Progenitor cell of endocrine pancreas (in vitro differentiated cells): ENCODE data around the gene KIF5B. TPM values are rescaled to one million over a fixed set of nuclear protein-coding genes. Genes with fewer than 3 reads are reported as not detected.
A peak's percentile ranks its signal among the peaks of the same experiment; 100 is the strongest.
"Not testable (repeated sequence)": the region's sequence is repeated elsewhere in the genome, so short reads cannot be mapped to it uniquely, and the experiment has no call there.

Experiments used
- DNase-seq: peaks from one replicate; pipeline ENCODE4 v3.0.0; 2021; ENCODE audit warnings: low spot score; ENCODE audit not compliant: unreplicated experiment
- H3K27ac Mint-ChIP-seq: 2 replicates; pipeline ENCODE4 v1.8.0; 2021; ENCODE audit warnings: mild to moderate bottlenecking, moderate library complexity, mixed read lengths
- H3K27me3 Mint-ChIP-seq: 2 replicates; pipeline ENCODE4 v1.8.0; 2021; ENCODE audit warnings: mixed read lengths
- H3K36me3 Mint-ChIP-seq: 2 replicates; pipeline ENCODE4 v1.8.0; 2022; ENCODE audit warnings: mixed read lengths; ENCODE audit not compliant: insufficient read depth
- H3K4me1 Mint-ChIP-seq: 2 replicates; pipeline ENCODE4 v1.8.0; 2021; ENCODE audit warnings: low read depth, mixed read lengths
- H3K4me3 Mint-ChIP-seq: 2 replicates; pipeline ENCODE4 v1.8.0; 2021; ENCODE audit warnings: low read depth, mild to moderate bottlenecking, moderate library complexity, mixed read lengths
- H3K9me3 Mint-ChIP-seq: 2 replicates; pipeline ENCODE4 v1.8.0; 2021; ENCODE audit warnings: low read depth, mixed read lengths
- total RNA-seq: library from RNA; stranded (reverse); gene quantifications from 2 replicates; pipeline ENCODE4 v1.2.1, GENCODE V29; 2021
- TF ChIP-seq, protein P1 (sequence below): fragments of 200-600 bp; sonication (generic); IDR thresholded peaks from one replicate; pipeline ENCODE4 v1.5.0; 2021; ENCODE audit warnings: antibody characterized with exemption, mild to moderate bottlenecking; ENCODE audit not compliant: unreplicated experiment

Gene KIF5B
- total RNA-seq, 1 donor from 2014 or later = 111 TPM

DNA sequence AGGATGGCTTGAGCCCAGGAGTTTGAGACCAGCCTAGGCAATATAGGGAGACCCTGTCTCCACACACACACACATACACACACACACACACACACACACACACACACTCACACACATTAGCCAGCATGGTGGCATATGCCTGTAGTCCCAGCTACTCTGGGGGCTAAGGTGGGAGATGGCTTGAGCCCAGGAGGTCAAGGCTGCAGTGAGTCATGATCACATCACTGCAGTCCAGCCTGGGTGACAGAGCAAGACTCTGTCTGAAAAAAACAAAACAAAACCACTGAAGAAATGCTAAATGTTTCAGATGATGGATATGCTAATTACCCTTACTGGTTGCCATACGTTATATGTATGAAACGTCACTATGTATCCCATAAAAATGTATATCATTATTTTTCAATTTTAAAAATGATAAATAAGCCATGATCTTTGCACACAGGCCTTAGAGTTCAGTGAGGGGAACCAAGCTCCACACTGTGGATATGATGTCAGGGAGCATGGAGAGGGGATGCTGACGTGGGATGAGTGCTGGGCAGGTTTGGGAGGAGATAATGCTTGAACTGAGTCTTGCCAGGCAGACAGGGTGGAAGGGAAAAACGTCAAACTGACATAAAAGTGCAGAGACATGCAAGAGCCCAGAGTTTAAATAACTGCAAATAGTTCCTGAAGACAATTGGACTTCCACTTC is 81.6 kb downstream of the KIF5B start:
- Mint-ChIP-seq H3K4me3 (no peak overlapping the region), H3K36me3 (peaks cover 3% of the 10 kb centered on the region), H3K4me1 (peaks cover 16% of the 10 kb centered on the region), H3K27ac (peak overlapping the region; percentile 66), H3K9me3 (peaks cover 2% of the 10 kb centered on the region), H3K27me3 (no peaks in the 10 kb centered on the region)
- TF ChIP-seq, protein P1, sequence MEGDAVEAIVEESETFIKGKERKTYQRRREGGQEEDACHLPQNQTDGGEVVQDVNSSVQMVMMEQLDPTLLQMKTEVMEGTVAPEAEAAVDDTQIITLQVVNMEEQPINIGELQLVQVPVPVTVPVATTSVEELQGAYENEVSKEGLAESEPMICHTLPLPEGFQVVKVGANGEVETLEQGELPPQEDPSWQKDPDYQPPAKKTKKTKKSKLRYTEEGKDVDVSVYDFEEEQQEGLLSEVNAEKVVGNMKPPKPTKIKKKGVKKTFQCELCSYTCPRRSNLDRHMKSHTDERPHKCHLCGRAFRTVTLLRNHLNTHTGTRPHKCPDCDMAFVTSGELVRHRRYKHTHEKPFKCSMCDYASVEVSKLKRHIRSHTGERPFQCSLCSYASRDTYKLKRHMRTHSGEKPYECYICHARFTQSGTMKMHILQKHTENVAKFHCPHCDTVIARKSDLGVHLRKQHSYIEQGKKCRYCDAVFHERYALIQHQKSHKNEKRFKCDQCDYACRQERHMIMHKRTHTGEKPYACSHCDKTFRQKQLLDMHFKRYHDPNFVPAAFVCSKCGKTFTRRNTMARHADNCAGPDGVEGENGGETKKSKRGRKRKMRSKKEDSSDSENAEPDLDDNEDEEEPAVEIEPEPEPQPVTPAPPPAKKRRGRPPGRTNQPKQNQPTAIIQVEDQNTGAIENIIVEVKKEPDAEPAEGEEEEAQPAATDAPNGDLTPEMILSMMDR = no peak
- no peak for DNase-seq

DNA sequence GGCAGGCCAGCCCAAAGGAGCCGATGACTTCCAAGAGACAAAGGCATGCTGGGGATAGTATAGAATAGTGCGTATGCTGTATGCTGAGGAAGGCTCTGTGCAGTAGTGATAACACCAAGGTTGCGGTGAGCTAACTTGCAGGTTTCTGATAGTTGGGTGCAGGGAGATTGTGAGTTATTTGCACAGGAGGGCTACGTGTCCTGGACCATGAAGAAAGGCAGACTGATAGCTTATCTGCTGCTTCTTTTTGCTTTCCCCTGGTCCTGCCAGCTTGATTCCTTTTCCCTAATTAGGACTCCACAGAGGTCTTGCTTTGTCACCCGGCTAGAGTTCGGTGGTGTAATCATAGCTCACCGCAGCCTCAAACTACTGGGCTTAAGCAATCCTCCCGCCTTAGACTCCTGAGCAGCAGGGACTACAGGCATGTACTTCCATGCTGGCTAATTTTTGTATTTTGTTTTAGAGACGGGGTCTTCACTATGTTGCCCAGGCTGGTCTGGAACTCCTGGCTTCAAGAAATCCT is 83.6 kb downstream of the KIF5B start:
- peak overlapping the region; percentile 51 for H3K27ac Mint-ChIP-seq
- peaks cover 16% of the 10 kb centered on the region for H3K4me1 Mint-ChIP-seq
- H3K27me3 Mint-ChIP-seq = no peaks in the 10 kb centered on the region
- TF ChIP-seq, protein P1 = no peak
- H3K4me3 Mint-ChIP-seq = no peak overlapping the region
- DNase-seq = no peak
- no peaks in the 10 kb centered on the region for H3K9me3 Mint-ChIP-seq
- peaks cover 2% of the 10 kb centered on the region for H3K36me3 Mint-ChIP-seq

DNA sequence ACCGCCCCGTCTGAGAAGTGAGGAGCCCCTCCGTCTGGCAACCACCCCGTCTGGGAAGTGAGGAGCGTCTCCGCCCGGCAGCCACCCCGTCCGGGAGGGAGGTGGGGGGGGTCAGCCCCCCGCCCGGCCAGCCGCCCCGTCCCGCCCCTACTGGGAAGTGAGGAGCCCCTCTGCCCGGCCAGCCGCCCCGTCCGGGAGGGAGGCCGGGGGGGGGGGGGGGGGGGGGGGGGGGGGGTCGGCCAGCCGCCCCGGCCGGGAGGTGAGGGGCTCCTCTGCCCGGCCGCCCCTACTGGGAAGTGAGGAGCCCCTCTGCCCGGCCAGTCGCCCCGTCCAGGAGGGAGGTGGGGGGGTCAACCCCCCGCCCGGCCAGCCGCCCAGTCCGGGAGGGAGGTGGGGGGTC is 86.4 kb downstream of the KIF5B start:
- not testable (repeated sequence) for H3K4me1 Mint-ChIP-seq, H3K27ac Mint-ChIP-seq, DNase-seq, H3K4me3 Mint-ChIP-seq, H3K9me3 Mint-ChIP-seq, H3K36me3 Mint-ChIP-seq, H3K27me3 Mint-ChIP-seq

DNA sequence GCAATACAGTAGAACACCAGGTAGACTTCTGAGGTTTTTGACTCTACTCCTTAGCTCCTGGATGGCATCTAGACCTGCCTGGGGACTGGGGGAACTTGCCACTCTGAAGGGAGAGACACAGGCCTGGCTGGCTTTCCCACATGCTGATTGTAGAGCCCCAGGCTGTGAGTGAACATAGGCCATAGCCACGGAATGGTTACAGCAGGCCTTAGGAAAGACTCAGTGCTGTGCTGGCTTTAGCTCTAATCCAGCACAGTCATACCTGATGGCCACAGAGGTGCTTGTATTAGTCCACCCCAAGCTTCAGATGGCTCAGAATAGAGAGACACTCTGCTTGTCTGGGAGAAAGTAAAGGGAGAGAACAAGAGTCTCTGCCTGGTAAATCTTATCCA is 92.6 kb downstream of the KIF5B start:
- Mint-ChIP-seq H3K36me3 (no peaks in the 10 kb centered on the region), H3K27ac (peak overlapping the region; percentile 64), H3K4me1 (peaks cover 2% of the 10 kb centered on the region)

DNA sequence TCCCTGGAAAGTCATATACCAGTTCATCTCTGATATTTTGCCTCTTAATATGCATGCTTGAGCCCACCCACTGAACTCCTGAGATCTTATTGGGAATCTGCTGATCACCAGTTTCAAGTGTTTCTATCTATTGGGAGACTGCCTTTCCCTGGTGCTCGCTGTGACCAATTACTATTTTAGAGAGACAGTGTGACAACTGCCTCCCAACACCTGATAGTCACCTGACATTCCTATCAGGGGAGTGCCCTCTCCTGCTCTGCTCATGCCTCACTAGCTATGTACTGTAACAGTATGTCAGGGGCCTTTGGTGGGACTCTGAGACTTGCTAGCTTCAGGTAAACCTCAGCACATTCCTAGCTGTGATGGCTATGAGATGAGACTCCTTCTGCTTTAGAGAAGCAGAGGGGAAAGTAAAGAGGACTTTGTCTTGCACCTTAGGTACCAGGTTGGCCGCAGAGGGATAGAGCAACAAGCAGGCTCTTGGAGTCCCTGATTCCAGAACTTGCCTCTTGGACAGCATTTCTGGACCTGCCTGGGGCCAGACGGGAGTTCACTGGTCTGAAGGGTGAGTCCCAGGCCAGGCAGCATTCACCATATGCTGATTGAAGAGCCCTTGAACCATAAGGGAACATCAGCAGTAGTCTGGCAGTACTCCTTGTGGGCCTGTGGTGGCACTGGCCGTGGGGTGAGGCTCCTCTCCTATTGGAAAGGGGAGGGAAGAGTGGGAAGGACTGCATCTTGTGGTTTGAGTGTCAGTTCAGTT is 93.2 kb downstream of the KIF5B start:
- TF ChIP-seq, protein P1 = no peak
- H3K4me3 Mint-ChIP-seq = no peak overlapping the region
- no peaks in the 10 kb centered on the region for H3K27me3 Mint-ChIP-seq

More for the DNA sequence above, 92.6 kb downstream of the KIF5B start:
- Mint-ChIP-seq H3K4me3 (no peak overlapping the region), H3K27me3 (no peaks in the 10 kb centered on the region), H3K9me3 (no peaks in the 10 kb centered on the region)
- DNase-seq = no peak
- TF ChIP-seq, protein P1 = no peak

More for the DNA sequence above, 93.2 kb downstream of the KIF5B start:
- Mint-ChIP-seq H3K27ac (peak overlapping the region; percentile 82), H3K4me1 (peaks cover 2% of the 10 kb centered on the region), H3K36me3 (no peaks in the 10 kb centered on the region), H3K9me3 (no peaks in the 10 kb centered on the region)
- DNase-seq = no peak
